Right forelimb (tissue), 1 donor: ENCODE measurements around the gene NEUROD4.
"Not testable (repeated sequence)": the region's sequence is repeated elsewhere in the genome, so short reads cannot be mapped to it uniquely, and the experiment has no call there.

ENCODE experiments used
- DNase-seq: peaks from one replicate; pipeline ENCODE4 v3.0.0-alpha.2; 2018

The NEUROD4 gene, protein sequence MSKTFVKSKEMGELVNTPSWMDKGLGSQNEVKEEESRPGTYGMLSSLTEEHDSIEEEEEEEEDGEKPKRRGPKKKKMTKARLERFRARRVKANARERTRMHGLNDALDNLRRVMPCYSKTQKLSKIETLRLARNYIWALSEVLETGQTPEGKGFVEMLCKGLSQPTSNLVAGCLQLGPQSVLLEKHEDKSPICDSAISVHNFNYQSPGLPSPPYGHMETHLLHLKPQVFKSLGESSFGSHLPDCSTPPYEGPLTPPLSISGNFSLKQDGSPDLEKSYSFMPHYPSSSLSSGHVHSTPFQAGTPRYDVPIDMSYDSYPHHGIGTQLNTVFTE

GRCh38 chr12:55019784-55020183 lies at the start of gene NEUROD4:
Gene NEUROD4, plus strand, starts transcription at chr12:55019974. Its CDS starts 6,466 bp downstream, at chr12:55026440.
- peak; percentile 64 for DNase-seq

- DNase-seq = no peak
Observed at GRCh38 chr12:54970741-54971140, 49.0 kb upstream of the NEUROD4 start.

- no peak for DNase-seq
Observed at GRCh38 chr12:54973556-54973955, 46.2 kb upstream of the NEUROD4 start.

GRCh38 chr12:54974279-54974678 lies 45.5 kb upstream of the NEUROD4 start:
- DNase-seq = no peak

DNA sequence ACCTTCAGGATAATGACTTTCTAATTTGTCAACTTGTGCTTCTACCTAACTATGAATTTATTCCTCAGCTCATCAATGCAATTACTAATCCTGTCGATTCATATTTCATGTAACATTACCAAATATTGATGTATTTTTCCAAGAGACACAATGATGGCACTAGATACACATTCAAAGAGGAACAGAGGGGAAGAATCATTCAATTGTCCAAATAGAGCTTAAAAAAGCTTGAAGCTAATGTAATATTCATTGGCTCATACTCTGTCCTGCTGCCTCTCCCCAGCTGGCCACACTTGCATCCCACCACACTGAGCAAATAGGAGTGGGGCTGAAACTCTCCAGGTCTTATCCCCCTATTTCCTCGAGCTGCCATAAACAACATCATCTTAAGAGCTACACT lies 44.5 kb upstream of the NEUROD4 start:
- no peak for DNase-seq

GRCh38 chr12:54975875-54976274 lies 43.9 kb upstream of the NEUROD4 start:
- DNase-seq = no peak

DNA sequence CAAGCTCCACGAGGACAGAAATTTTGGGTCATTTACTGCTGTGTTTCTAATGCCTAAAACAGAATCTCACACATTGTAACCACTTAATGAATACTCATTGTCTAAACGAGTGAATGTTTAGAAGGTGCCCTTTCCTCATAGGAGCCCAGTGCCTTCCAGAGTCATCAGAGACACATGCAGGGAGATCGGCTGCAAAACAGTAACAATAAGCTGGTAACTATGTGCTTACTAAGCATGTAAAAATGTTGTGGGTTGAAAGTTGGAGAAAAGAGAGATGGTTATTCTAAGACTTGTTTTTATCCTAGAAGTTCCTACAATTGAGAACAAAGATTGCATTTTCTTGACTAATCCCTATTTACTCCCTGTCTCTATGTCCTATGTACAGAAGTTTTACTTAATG lies 42.6 kb upstream of the NEUROD4 start:
- DNase-seq = no peak

GRCh38 chr12:54977857-54978256 lies 41.9 kb upstream of the NEUROD4 start:
- DNase-seq = no peak

DNA sequence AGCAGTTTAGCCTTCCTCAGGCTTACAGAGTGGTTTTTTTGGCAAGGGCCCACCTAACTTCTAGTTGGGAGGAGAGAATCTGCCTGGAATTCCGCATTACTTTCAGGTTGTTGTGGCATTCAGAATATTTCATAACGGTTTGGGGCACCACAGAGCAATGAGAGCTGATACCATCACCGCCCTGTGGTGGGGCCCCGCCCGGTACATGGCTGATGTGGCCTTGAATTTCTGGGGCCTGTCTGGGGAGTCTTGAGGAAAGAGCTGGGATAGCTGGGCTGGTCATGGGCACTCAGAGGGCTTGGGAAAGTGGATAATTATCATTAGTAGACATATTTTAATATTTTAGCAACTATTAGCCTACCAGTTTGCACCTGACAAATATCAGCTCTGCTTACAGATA lies 39.4 kb upstream of the NEUROD4 start:
- no peak for DNase-seq

DNA sequence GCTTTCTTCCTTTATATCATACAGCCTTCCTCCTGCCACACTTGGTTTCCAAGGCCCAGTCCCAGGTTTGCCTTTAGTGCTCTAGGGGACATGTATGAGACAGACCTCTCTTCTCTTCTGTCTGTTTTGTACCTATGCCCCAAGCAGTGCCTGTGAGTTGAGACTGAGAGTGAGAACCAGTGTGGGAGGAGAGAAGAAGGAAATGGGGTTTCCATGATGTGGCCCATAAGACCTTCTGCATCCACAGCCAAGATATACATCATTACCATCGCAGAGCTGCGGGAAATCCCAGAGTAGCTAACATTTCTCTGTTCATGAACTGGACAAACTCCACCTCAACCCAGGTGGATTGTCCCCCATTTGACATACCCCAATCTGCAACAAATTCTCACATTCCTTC lies 38.0 kb upstream of the NEUROD4 start:
- DNase-seq = no peak

DNA sequence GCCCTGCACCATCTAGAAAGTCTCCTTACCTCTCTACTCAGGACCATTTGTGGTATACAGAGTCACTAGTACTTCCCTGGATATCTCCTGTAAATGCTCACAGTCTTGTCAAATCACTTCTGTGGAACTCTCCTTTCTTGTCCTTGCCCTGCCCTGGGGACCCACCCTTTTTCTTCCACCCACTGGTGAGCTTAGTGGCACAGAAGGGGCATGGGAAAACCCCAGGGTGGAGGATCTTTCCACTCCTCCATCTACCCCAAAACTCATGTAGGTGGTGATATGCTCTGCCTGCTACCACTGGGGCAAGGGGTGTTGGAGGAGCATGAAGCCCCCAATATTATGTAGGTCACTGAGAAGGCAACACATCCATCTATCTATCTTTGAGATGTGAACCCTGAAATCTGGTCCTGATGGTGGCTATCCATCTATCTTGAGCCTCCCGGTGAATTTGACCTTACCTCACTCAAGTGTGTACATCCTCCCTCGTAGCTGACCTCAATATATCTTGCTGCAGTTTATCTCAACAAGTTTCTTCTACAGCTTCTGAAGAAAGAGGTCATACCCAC lies 36.2 kb upstream of the NEUROD4 start:
- DNase-seq = no peak

- peak; percentile 48 for DNase-seq
Observed at GRCh38 chr12:54984658-54985376, 35.0 kb upstream of the NEUROD4 start, which contains the start of gene TESPA1. Gene TESPA1, minus strand, starts transcription at chr12:54984762. Its CDS starts 10,200 bp downstream, at chr12:54974562.

- DNase-seq = not testable (repeated sequence)
Observed at GRCh38 chr12:54986773-54987172, 33.0 kb upstream of the NEUROD4 start.

GRCh38 chr12:54987611-54988231 lies 32.1 kb upstream of the NEUROD4 start:
- DNase-seq = no peak

DNA sequence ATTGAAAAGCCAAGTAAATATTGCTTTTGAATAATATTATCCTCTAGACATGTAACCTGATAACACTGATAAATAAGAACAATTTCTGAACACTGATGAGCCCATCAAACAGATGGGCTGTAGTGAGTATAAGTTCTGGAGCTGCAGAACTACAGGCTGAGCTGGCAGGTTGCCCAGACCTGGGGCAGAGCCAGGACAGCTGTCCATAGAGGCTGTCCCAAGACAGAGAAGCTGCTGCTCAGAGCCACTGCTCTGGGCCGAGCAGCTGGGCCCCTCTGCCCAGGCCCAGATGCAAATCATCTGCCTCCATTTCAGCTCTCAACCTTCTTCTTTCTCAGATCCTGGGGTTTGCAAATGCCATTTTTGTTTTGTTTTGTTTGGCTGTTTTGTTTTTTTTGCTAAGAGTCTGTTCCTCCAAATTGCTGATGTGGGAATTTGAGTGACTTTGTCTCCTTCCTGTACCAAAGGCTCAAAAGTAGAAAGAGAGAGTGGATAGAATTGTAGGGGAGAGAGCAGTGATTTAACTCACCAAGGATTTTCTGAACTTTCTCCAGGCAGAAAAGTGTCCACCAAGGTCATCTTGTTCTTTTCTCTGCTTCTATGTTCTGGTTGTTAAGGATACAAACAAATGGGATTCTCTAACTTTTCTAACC lies 31.2 kb upstream of the NEUROD4 start:
- peak; percentile 88 for DNase-seq

DNA sequence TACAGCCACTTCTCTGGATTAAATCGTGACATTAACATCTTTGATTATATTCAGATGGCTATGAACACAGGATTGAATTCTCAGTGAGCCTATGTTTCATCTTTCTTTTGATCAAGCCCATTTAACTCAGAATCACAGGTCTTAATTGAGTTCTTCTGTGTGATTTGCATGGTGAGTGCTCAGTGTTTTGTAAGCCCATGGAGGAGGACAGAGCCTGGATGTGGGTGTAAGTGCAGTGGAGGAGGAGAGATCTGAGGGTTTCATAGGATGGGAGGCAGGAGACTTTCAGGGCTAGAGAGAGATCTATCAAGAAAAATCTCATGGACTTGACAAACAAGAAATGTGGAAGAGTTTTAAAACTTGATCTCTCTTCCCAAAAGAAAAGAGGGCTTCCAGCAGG lies 29.9 kb upstream of the NEUROD4 start:
- no peak for DNase-seq

DNA sequence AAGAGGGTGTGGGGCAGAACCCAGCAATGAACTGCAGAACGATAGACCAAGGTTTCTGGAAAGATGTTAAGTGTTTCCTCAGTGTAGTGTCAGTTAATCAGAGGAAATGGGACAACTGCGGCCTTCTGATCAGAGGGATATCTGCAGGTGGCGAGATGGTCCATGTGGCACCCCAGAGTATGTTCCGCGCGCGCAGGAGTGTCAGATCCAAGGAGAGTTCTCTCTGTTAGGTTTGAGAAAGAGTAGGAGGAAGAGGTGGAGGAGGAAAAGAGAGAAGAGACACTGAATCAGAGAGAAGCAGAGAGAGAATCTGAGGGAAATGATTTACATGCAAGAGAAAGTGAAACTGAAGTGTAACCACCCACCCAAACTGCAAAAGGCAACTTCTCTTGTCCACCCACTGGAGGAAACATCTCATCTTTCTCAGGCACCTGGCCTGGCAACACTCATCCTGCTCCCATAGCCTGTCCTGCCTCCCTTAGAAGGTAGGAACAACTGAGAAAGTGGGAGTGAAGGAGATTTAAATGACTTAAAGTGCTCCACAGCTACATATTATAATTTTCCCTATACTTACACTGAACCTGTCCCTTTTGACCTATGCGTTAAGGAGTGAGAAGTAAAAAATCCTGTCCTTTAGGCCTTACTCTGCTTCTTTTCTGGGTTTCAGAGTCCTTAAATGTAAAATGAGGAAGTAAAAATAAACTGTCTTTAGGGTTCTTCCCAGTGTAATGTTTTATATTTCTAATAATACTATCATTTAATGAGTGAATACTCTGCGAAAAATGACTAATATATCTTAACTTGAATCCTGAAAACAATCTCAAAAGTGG lies 28.4 kb upstream of the NEUROD4 start:
- DNase-seq = no peak

GRCh38 chr12:54991991-54992375 lies 27.8 kb upstream of the NEUROD4 start:
- DNase-seq = no peak

DNA sequence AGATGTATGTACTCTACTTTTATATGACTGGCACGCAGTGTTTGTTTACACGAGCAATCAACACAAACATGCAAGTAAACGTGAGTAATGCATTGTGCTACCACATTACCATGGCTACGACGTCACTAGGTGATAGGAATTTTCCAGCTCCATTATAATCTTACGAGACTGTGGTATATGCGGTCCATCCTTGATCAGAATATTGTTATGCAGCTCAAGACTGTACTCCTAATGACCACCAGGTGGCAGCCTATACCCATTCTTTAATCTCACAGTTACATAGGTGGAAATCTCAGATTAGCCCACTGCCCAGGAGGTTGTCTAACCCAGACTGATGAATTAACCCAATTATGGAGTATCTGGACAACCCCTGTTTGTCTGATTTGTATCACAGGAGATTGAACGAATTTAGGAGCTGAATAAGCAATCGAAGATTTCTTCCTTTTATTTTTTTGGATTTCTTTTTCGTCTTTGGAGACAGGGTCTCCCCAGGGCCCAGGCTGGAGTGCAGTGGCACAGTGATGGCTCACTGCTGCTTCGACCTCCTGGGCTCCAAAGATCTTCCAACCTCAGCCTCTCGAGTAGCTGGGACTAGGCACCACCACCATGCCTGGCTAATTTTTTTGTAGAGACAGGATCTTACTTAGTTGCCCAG lies 26.5 kb upstream of the NEUROD4 start:
- peak; percentile 54 for DNase-seq

GRCh38 chr12:54996205-54996604 lies 23.6 kb upstream of the NEUROD4 start:
- DNase-seq = no peak

DNA sequence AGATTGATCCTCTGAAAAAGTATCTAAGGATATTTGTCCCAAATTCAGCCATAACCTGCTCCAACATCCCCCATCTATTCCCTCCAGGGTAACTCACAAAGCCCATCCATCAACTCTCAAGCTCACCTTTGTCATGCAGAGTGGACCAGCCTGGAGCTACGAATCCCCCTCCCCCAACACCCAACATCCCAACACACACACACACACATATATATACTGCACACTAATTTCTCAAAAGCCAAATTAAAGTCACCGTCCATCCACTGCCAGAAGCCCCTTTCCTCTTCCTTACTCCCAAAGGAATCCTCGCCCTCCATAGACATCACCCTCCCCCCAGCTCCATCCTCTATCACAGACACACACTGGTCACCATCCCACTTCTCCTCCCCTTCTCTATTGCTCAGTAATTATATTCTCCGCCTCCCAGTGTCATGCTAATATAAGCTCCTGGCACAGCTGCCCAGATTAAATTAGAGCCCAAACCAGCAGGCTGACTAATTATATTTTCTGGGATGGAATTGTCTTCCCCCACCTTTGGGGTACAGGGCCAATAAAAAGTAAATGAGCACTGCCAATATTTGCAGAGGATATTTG lies 21.7 kb upstream of the NEUROD4 start:
- DNase-seq = no peak
